ENCODE data around the gene SSNA1.
A peak's percentile ranks its signal among the peaks of the same experiment; 100 is the strongest.

DNA sequence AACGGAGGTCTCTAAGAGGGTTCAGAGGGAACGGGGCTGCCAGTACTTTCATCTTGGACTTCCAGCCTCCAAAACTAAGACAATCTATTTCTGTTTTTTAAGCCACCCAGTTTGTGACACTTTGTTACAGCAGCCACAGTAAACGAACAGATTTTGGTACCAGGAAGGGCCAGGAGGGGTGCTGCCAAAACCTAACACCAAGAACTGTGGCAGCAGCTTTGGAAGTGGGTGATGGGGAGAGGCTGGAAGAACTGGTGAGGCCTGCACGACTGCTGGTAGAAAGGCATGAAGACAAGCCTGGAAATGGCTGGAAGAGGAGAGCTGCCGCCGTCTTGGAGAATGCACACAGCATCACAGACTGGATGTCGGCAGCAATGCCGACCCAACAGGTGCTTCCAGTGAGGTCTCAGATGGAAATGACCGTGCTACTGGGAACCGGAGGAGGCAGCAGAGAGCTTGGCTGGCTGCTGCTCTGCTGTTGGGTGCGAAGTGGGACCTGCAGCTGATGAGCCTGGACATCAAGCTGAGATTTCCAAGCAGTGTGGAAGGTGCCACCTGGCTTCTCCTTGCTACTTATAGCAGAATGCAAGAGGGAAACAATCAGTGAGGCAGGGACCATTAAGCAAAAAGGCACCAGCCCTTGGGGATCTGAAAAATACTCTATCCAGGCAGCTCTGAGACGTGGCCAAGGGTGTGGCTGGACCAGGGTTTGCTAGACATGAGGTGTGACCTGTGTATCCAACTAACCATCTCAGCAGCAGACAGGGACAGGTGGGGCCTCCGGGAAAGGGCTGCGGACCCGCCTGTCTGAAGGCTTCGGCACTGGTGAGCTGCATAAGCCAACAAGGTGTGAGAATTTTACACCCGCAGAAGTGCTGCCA is 11.9 kb upstream of the SSNA1 start:
- TF ChIP-seq CTCF (IDR thresholded peaks at IDR 0.05) (peak; percentile 48), EZH2 (IDR thresholded peaks at IDR 0.05; ENCODE audit: borderline replicate concordance, insufficient read depth, low read depth, low read length, poor library complexity, severe bottlenecking) (no peak)
